ENCODE measurements around the gene ICAM1. TPM values are rescaled to one million over a fixed set of nuclear protein-coding genes. Genes with fewer than 3 reads are reported as not detected.

The ICAM1 gene
- total and polyA plus RNA-seq, 2 of the 13 experiments (the other 11 are each of a cell fraction or from before 2014, with no cell fraction given), result 37.9 to 98.4 TPM

GRCh38 chr19:10230173-10230860, 40.6 kb upstream of the ICAM1 start (continued):
- TF ChIP-seq, protein P1, sequence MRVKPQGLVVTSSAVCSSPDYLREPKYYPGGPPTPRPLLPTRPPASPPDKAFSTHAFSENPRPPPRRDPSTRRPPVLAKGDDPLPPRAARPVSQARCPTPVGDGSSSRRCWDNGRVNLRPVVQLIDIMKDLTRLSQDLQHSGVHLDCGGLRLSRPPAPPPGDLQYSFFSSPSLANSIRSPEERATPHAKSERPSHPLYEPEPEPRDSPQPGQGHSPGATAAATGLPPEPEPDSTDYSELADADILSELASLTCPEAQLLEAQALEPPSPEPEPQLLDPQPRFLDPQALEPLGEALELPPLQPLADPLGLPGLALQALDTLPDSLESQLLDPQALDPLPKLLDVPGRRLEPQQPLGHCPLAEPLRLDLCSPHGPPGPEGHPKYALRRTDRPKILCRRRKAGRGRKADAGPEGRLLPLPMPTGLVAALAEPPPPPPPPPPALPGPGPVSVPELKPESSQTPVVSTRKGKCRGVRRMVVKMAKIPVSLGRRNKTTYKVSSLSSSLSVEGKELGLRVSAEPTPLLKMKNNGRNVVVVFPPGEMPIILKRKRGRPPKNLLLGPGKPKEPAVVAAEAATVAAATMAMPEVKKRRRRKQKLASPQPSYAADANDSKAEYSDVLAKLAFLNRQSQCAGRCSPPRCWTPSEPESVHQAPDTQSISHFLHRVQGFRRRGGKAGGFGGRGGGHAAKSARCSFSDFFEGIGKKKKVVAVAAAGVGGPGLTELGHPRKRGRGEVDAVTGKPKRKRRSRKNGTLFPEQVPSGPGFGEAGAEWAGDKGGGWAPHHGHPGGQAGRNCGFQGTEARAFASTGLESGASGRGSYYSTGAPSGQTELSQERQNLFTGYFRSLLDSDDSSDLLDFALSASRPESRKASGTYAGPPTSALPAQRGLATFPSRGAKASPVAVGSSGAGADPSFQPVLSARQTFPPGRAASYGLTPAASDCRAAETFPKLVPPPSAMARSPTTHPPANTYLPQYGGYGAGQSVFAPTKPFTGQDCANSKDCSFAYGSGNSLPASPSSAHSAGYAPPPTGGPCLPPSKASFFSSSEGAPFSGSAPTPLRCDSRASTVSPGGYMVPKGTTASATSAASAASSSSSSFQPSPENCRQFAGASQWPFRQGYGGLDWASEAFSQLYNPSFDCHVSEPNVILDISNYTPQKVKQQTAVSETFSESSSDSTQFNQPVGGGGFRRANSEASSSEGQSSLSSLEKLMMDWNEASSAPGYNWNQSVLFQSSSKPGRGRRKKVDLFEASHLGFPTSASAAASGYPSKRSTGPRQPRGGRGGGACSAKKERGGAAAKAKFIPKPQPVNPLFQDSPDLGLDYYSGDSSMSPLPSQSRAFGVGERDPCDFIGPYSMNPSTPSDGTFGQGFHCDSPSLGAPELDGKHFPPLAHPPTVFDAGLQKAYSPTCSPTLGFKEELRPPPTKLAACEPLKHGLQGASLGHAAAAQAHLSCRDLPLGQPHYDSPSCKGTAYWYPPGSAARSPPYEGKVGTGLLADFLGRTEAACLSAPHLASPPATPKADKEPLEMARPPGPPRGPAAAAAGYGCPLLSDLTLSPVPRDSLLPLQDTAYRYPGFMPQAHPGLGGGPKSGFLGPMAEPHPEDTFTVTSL (CRISPR knock-in tag; IDR thresholded peaks at IDR 0.05; ENCODE audit: borderline replicate concordance), result no peak
- TF ChIP-seq NFIB (CRISPR knock-in tag; IDR thresholded peaks at IDR 0.05; ENCODE audit: borderline replicate concordance) (no peak), SOX5 (CRISPR knock-in tag; IDR thresholded peaks at IDR 0.05; ENCODE audit: borderline replicate concordance) (no peak), HNRNPLL (IDR thresholded peaks at IDR 0.05; ENCODE audit: low read depth, low read length, poor library complexity, severe bottlenecking) (peak; percentile 17), ARNTL (CRISPR knock-in tag; IDR thresholded peaks at IDR 0.05) (peak; percentile 8; the same call in 1 of the 2 replicates), ZNF598 (CRISPR knock-in tag; IDR thresholded peaks at IDR 0.05; ENCODE audit: borderline replicate concordance) (no peak), MTA3 (CRISPR knock-in tag; IDR thresholded peaks at IDR 0.05) (no peak), NR2F2 (IDR thresholded peaks at IDR 0.05; ENCODE audit: borderline replicate concordance, low read depth) (no peak), ZNF335 (CRISPR knock-in tag; IDR thresholded peaks at IDR 0.05) (no peak), HNRNPK (IDR thresholded peaks at IDR 0.05; ENCODE audit: low read depth, low read length, poor library complexity, severe bottlenecking) (no peak), ZNF12 (CRISPR knock-in tag; IDR thresholded peaks at IDR 0.05) (no peak), ZNF160 (CRISPR knock-in tag; IDR thresholded peaks at IDR 0.05) (0 out of 2 replicates have a peak, but pooled peaks have one; percentile 33), ARNT2 (CRISPR knock-in tag; IDR thresholded peaks at IDR 0.05; ENCODE audit: low read depth) (0 out of 2 replicates have a peak, but pooled peaks have one; percentile 23), ESRRA (CRISPR knock-in tag; IDR thresholded peaks at IDR 0.05; ENCODE audit: low read depth) (no peak), KDM5B (CRISPR knock-in tag; IDR thresholded peaks at IDR 0.05; ENCODE audit: borderline replicate concordance) (no peak), MTA1 (CRISPR knock-in tag; IDR thresholded peaks at IDR 0.05; ENCODE audit: borderline replicate concordance) (peak; percentile 48; the same call in 1 of the 2 replicates), ZNF737 (CRISPR knock-in tag; IDR thresholded peaks at IDR 0.05; ENCODE audit: borderline replicate concordance) (no peak), CCAR2 (optimal IDR thresholded peaks at IDR 0.05; ENCODE audit: low read depth, low read length) (no peak), ZSCAN30 (CRISPR knock-in tag; IDR thresholded peaks at IDR 0.05) (no peak)
- TF ChIP-seq, protein P2, sequence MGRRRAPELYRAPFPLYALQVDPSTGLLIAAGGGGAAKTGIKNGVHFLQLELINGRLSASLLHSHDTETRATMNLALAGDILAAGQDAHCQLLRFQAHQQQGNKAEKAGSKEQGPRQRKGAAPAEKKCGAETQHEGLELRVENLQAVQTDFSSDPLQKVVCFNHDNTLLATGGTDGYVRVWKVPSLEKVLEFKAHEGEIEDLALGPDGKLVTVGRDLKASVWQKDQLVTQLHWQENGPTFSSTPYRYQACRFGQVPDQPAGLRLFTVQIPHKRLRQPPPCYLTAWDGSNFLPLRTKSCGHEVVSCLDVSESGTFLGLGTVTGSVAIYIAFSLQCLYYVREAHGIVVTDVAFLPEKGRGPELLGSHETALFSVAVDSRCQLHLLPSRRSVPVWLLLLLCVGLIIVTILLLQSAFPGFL (CRISPR knock-in tag; IDR thresholded peaks at IDR 0.05), result no peak
- TF ChIP-seq, protein P3, sequence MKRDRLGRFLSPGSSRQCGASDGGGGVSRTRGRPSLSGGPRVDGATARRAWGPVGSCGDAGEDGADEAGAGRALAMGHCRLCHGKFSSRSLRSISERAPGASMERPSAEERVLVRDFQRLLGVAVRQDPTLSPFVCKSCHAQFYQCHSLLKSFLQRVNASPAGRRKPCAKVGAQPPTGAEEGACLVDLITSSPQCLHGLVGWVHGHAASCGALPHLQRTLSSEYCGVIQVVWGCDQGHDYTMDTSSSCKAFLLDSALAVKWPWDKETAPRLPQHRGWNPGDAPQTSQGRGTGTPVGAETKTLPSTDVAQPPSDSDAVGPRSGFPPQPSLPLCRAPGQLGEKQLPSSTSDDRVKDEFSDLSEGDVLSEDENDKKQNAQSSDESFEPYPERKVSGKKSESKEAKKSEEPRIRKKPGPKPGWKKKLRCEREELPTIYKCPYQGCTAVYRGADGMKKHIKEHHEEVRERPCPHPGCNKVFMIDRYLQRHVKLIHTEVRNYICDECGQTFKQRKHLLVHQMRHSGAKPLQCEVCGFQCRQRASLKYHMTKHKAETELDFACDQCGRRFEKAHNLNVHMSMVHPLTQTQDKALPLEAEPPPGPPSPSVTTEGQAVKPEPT (CRISPR knock-in tag; IDR thresholded peaks at IDR 0.05; ENCODE audit: low read depth), result no peak

All from HepG2 (cell line).